NT2/D1 (cell line): Measurements from ENCODE around the gene GDPD1.

ENCODE experiments used
- DNase-seq: peaks from one replicate; pipeline ENCODE4 v3.0.0-alpha.2; 2011; ENCODE audit warnings: low read depth, low spot score
- H3K27me3 ChIP-seq: 2 replicates; pipeline ENCODE4 v1.6.0; 2011; ENCODE audit warnings: mild to moderate bottlenecking; ENCODE audit not compliant: insufficient read length, insufficient read depth
- H3K36me3 ChIP-seq: 2 replicates; pipeline ENCODE4 v1.6.1; 2011; ENCODE audit warnings: mild to moderate bottlenecking, low read length, mixed read lengths; ENCODE audit not compliant: insufficient read depth, insufficient read length
- H3K4me1 ChIP-seq: 2 replicates; pipeline ENCODE4 v1.5.1; 2011; ENCODE audit not compliant: insufficient read depth, insufficient read length
- H3K4me3 ChIP-seq: 2 replicates; pipeline ENCODE4 v1.5.1; 2011; ENCODE audit warnings: low read depth; ENCODE audit not compliant: insufficient read length
- H3K9ac ChIP-seq: 2 replicates; pipeline ENCODE4 v1.6.0; 2011; ENCODE audit warnings: low read depth; ENCODE audit not compliant: insufficient read length
- H3K9me3 ChIP-seq: 2 replicates; pipeline ENCODE4 v1.5.1; 2011; ENCODE audit warnings: mild to moderate bottlenecking, low read length; ENCODE audit not compliant: insufficient read depth
- SUZ12 ChIP-seq: IDR thresholded peaks from 2 replicates; pipeline ENCODE4 v1.6.1; 2011; ENCODE audit not compliant: insufficient read length, insufficient read depth; ENCODE audit errors: extremely low read depth
- YY1 ChIP-seq: IDR thresholded peaks from 2 replicates; pipeline ENCODE4 v1.6.1; 2011; ENCODE audit not compliant: insufficient read length, insufficient read depth
- ZNF274 ChIP-seq: IDR thresholded peaks from 2 replicates; pipeline ENCODE4 v1.6.1; 2011; ENCODE audit warnings: mild to moderate bottlenecking, low read depth, low read length

The GDPD1 gene

GRCh38 chr17:59181481-59181880 is 38.8 kb upstream of the GDPD1 start:
- no peak overlapping the region for H3K9ac ChIP-seq
- H3K9me3 ChIP-seq: no peaks in the 10 kb centered on the region
- no peak for DNase-seq
- peaks cover 3% of the 10 kb centered on the region for H3K4me1 ChIP-seq
- no peaks in the 10 kb centered on the region for H3K27me3 ChIP-seq
- H3K4me3 ChIP-seq: no peak overlapping the region
- H3K36me3 ChIP-seq: peaks cover 72% of the 10 kb centered on the region
- TF ChIP-seq YY1 (no peak), ZNF274 (no peak), SUZ12 (no peak)

GRCh38 chr17:59185997-59186396 is 34.3 kb upstream of the GDPD1 start:
- Histone ChIP-seq H3K4me1 (no peaks in the 10 kb centered on the region), H3K27me3 (no peaks in the 10 kb centered on the region), H3K9me3 (no peaks in the 10 kb centered on the region), H3K36me3 (peaks cover 69% of the 10 kb centered on the region), H3K9ac (no peak overlapping the region), H3K4me3 (no peak overlapping the region)
- no peak for TF ChIP-seq YY1
- no peak for TF ChIP-seq ZNF274
- TF ChIP-seq SUZ12: no peak
- no peak for DNase-seq

- H3K9me3 ChIP-seq: no peaks in the 10 kb centered on the region
- TF ChIP-seq ZNF274 (no peak), SUZ12 (no peak)
- H3K9ac ChIP-seq: no peak overlapping the region
- H3K36me3 ChIP-seq: peaks cover 70% of the 10 kb centered on the region
- H3K4me3 ChIP-seq: no peak overlapping the region
- DNase-seq: no peak
- no peaks in the 10 kb centered on the region for H3K27me3 ChIP-seq
- H3K4me1 ChIP-seq: no peaks in the 10 kb centered on the region
These were observed 33.5 kb upstream of the GDPD1 start for GRCh38 chr17:59186850-59187249.

- no peak overlapping the region for H3K4me3 ChIP-seq
- no peak overlapping the region for H3K9ac ChIP-seq
- H3K9me3 ChIP-seq: no peaks in the 10 kb centered on the region
- H3K4me1 ChIP-seq: no peaks in the 10 kb centered on the region
- DNase-seq: no peak
- peaks cover 86% of the 10 kb centered on the region for H3K36me3 ChIP-seq
- TF ChIP-seq ZNF274 (no peak), YY1 (no peak), SUZ12 (no peak)
- no peaks in the 10 kb centered on the region for H3K27me3 ChIP-seq
These were observed 29.5 kb upstream of the GDPD1 start for GRCh38 chr17:59190806-59191205.

DNA sequence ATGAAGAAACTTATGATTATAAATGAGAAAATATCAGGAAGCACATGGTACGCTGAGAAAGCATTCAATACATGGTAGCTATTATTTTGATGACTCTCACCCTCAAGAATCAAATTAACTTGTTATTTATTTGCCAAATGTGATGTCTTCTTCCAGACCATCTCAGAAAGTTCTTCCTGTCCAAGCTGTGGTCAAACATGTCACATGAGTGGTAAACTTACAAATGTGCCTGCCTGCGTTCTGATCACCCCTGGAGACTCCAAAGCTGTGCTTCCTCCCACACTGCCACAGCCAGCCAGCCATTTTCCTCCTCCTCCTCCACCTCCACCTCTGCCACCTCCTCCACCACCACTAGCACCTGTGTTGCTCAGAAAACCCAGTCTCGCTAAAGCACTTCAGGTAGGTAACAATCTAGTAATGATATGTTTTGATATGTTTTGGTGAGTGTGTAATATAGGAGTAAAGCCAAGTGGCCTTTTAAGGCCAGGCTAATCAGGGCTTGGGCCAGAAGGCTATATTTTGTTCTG is 26.9 kb upstream of the GDPD1 start:
- Histone ChIP-seq H3K9ac (no peak overlapping the region), H3K4me1 (no peaks in the 10 kb centered on the region), H3K27me3 (no peaks in the 10 kb centered on the region), H3K9me3 (no peaks in the 10 kb centered on the region), H3K36me3 (peaks cover 89% of the 10 kb centered on the region), H3K4me3 (no peak overlapping the region)
- no peak for DNase-seq
- TF ChIP-seq SUZ12 (no peak), YY1 (no peak), ZNF274 (no peak)

- no peaks in the 10 kb centered on the region for H3K27me3 ChIP-seq
- no peak overlapping the region for H3K4me3 ChIP-seq
- no peaks in the 10 kb centered on the region for H3K4me1 ChIP-seq
- TF ChIP-seq SUZ12 (no peak), YY1 (no peak), ZNF274 (no peak)
- no peak overlapping the region for H3K9ac ChIP-seq
- H3K36me3 ChIP-seq: peaks cover 86% of the 10 kb centered on the region
- H3K9me3 ChIP-seq: no peaks in the 10 kb centered on the region
- no peak for DNase-seq
These were observed 20.9 kb upstream of the GDPD1 start for GRCh38 chr17:59199398-59199797.

DNA sequence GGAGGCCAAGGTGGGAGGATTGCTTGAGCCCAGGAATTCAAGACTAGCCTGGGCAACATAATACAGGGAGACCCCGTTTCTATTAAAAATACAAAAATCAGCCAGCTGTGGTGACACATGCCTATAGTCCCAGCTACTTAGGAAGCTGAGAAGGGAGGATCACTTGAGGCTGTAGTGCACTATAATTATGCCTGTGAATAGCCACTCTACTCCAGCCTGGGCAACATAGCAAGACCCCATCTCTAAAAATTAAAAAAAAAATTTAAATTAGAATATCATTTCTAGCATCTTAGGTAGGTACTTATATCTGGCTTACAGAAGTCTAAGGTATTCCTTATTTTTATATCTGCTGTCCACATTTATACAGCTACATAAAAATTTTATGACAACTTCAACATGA is 18.0 kb upstream of the GDPD1 start:
- no peak overlapping the region for H3K4me3 ChIP-seq
- no peak for TF ChIP-seq YY1
- no peak for TF ChIP-seq SUZ12
- TF ChIP-seq ZNF274: no peak
- no peak overlapping the region for H3K9ac ChIP-seq
- H3K36me3 ChIP-seq: peaks cover 60% of the 10 kb centered on the region
- no peaks in the 10 kb centered on the region for H3K9me3 ChIP-seq
- no peak for DNase-seq
- H3K4me1 ChIP-seq: no peaks in the 10 kb centered on the region
- no peaks in the 10 kb centered on the region for H3K27me3 ChIP-seq

DNA sequence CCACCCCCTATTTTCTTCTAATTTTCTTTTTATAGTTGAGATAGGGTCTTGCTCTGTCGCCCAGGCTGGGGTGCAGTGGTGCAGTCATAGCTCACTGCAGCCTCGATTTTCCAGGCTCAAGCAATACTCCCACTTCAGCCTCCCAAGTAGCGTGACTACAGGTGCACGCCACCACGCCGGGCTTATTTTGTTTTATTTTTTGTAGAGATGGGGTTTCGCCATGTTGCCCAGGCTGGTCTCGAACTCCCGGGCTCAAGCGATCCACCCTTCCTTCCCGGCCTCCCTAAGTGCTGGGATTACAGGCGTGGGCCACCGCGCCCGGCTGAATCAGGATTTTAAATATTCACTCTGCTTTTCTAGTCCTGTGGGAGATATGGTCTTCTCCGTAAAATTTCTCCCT is 941 bp upstream of the GDPD1 start:
- H3K36me3 ChIP-seq: peaks cover 10% of the 10 kb centered on the region
- no peak overlapping the region for H3K4me3 ChIP-seq
- no peak for DNase-seq
- H3K9me3 ChIP-seq: no peaks in the 10 kb centered on the region
- no peak for TF ChIP-seq SUZ12
- no peak for TF ChIP-seq ZNF274
- no peak for TF ChIP-seq YY1
- no peaks in the 10 kb centered on the region for H3K4me1 ChIP-seq
- no peaks in the 10 kb centered on the region for H3K27me3 ChIP-seq
- H3K9ac ChIP-seq: no peak overlapping the region
